Keratinocyte (primary cell): ENCODE results near the gene PIK3AP1. TPM values are rescaled to one million over a fixed set of nuclear protein-coding genes. Genes with fewer than 3 reads are reported as not detected.

Experiments used
- DNase-seq: peaks from one replicate; pipeline ENCODE4 v3.0.0-alpha.2; 2011; ENCODE audit warnings: low read depth, missing footprints, low spot score
- FAIRE-seq: peaks from 2 replicates; lab custom pipeline; 2011; peaks lifted over from hg19 to GRCh38; lab: Jason Lieb, UNC
- H2AFZ ChIP-seq: 2 replicates; pipeline ENCODE4 v1.6.0; 2012; ENCODE audit warnings: low read length, control low read depth, inconsistent platforms; ENCODE audit not compliant: control insufficient read depth
- H3K27ac ChIP-seq: 2 replicates; pipeline ENCODE4 v1.5.1; 2011; ENCODE audit warnings: low read length; ENCODE audit not compliant: control insufficient read depth, insufficient read depth
- H3K27me3 ChIP-seq: 3 replicates; pipeline ENCODE4 v1.6.0; 2011; ENCODE audit warnings: low read length; ENCODE audit not compliant: control insufficient read depth, insufficient read depth; ENCODE audit errors: extremely low read depth
- H3K36me3 ChIP-seq, 2 experiments: 2 replicates in 1 of 2; 3 replicates in 1 of 2; pipeline ENCODE4 v1.5.1; 2011; ENCODE audit warnings: low read length in 2 of 2, mild to moderate bottlenecking in 1 of 2; ENCODE audit not compliant: control insufficient read depth in 2 of 2, insufficient read depth in 2 of 2; ENCODE audit errors: extremely low read depth in 1 of 2
- H3K4me1 ChIP-seq: 3 replicates; pipeline ENCODE4 v1.5.1; 2011; ENCODE audit warnings: low read length; ENCODE audit not compliant: control insufficient read depth, insufficient read depth; ENCODE audit errors: extremely low read depth
- H3K4me2 ChIP-seq: 3 replicates; pipeline ENCODE4 v1.6.0; 2011; ENCODE audit warnings: low read depth, low read length; ENCODE audit not compliant: control insufficient read depth, insufficient read depth; ENCODE audit errors: extremely low read depth
- H3K4me3 ChIP-seq, 3 experiments: fragments of 200-600 bp in 1 of 3; sonication (generic) in 1 of 3; 2 replicates in 2 of 3; 3 replicates in 1 of 3; pipeline ENCODE4 v1.5.1; 2011 to 2016; ENCODE audit warnings: low read length in 3 of 3, mild to moderate bottlenecking in 3 of 3, control low read depth in 2 of 3, inconsistent platforms in 1 of 3, low read depth in 1 of 3, mixed read lengths in 1 of 3, mixed run types in 1 of 3, moderate library complexity in 1 of 3; ENCODE audit not compliant: control insufficient read depth in 2 of 3, insufficient read depth in 2 of 3; ENCODE audit errors: extremely low read depth in 1 of 3
- H3K79me2 ChIP-seq: 2 replicates; pipeline ENCODE4 v1.6.0; 2012; ENCODE audit warnings: low read length; ENCODE audit not compliant: control insufficient read depth, insufficient read depth
- H3K9ac ChIP-seq: 3 replicates; pipeline ENCODE4 v1.6.0; 2011; ENCODE audit warnings: low read length; ENCODE audit not compliant: control insufficient read depth, insufficient read depth; ENCODE audit errors: extremely low read depth
- H3K9me1 ChIP-seq: 3 replicates; pipeline ENCODE4 v1.6.0; 2011; ENCODE audit warnings: low read length; ENCODE audit not compliant: control insufficient read depth, insufficient read depth; ENCODE audit errors: extremely low read depth
- H3K9me3 ChIP-seq: 2 replicates; pipeline ENCODE4 v1.5.1; 2012; ENCODE audit warnings: low read depth, low read length; ENCODE audit not compliant: control insufficient read depth
- H4K20me1 ChIP-seq: 3 replicates; pipeline ENCODE4 v1.6.0; 2011; ENCODE audit warnings: low read length; ENCODE audit not compliant: control insufficient read depth, insufficient read depth; ENCODE audit errors: extremely low read depth
- CTCF ChIP-seq, 3 experiments: IDR thresholded peaks in 1 of 3; conservative IDR thresholded peaks in 1 of 3; optimal IDR thresholded peaks in 1 of 3; 2 replicates in 2 of 3; 3 replicates in 1 of 3; pipeline versions ENCODE3 to v1.5.1; 2011; ENCODE audit warnings: low read length in 3 of 3, mild to moderate bottlenecking in 3 of 3, moderate library complexity in 2 of 3, control low read depth in 1 of 3, inconsistent platforms in 1 of 3; ENCODE audit not compliant: insufficient read depth in 2 of 3; ENCODE audit errors: extremely low read depth in 1 of 3
- EZH2 ChIP-seq: IDR thresholded peaks from one replicate; pipeline ENCODE4 v1.6.1; 2012; ENCODE audit warnings: inconsistent platforms, mild to moderate bottlenecking, low read length, moderate library complexity
- dilution Hi-C: fragments of 300-500 bp; cut with MboI; formaldehyde crosslinking; loops from one replicate; pipeline ENCODE4 v1.7.0; 2020; ENCODE audit warnings: low sequenced_read_pairs; ENCODE audit not compliant: extremely low pct_ligation_motif_present
- polyA plus RNA-seq, 5 experiments: library from polyadenylated mRNA; depleted of rRNA in 3 of 5; stranded (reverse) in 3 of 5; stranded (forward) in 1 of 5; unstranded in 1 of 5; fragments of >200 nt; gene quantifications; 1 replicate in 1 of 5; 2 replicates in 3 of 5; 3 replicates in 1 of 5; pipeline versions ENCODE4 v1.2.1 to v1.2.3, GENCODE V29; 2011 to 2012; ENCODE audit warnings: missing spikeins in 2 of 5, low read depth in 1 of 5, low replicate concordance in 1 of 5

Gene PIK3AP1
- polyA plus RNA-seq, 1 donor (not counting 4 experiments of a cell fraction or from before 2014, with no cell fraction given), result not detected

- H3K9me1 ChIP-seq, result no peaks in the 10 kb centered on the region
- no peaks in the 10 kb centered on the region for H3K27me3 ChIP-seq
- H3K4me1 ChIP-seq, result no peaks in the 10 kb centered on the region
- H3K4me3 ChIP-seq, result no peak overlapping the region
- no peaks in the 10 kb centered on the region for H3K36me3 ChIP-seq
- no peak for FAIRE-seq
- no peaks in the 10 kb centered on the region for H3K9me3 ChIP-seq
- dilution Hi-C loops, result no loop called here
- no peak overlapping the region for H2AFZ ChIP-seq
- no peak overlapping the region for H3K4me2 ChIP-seq
- TF ChIP-seq CTCF (optimal IDR thresholded peaks at IDR 0.05 in 1 of 3, IDR thresholded peaks at IDR 0.05 in 1 of 3, conservative IDR thresholded peaks at IDR 0.05 in 1 of 3; ENCODE audit: extremely low read depth in 1 of 3, insufficient read depth in 2 of 3, low read length in 3 of 3) (no peak), EZH2 (no peak)
- no peaks in the 10 kb centered on the region for H3K79me2 ChIP-seq
- no peaks in the 10 kb centered on the region for H4K20me1 ChIP-seq
- H3K27ac ChIP-seq, result no peak overlapping the region
- H3K9ac ChIP-seq, result no peak overlapping the region
- DNase-seq, result no peak
Observed at GRCh38 chr10:96709525-96709924, 10.8 kb downstream of the PIK3AP1 start.

- Histone ChIP-seq H3K79me2 (no peaks in the 10 kb centered on the region), H3K9me3 (no peaks in the 10 kb centered on the region), H4K20me1 (no peaks in the 10 kb centered on the region), H3K9ac (no peak overlapping the region), H3K27me3 (no peaks in the 10 kb centered on the region), H2AFZ (no peak overlapping the region), H3K4me2 (no peak overlapping the region), H3K9me1 (no peaks in the 10 kb centered on the region), H3K4me1 (no peaks in the 10 kb centered on the region), H3K27ac (no peak overlapping the region), H3K36me3 (no peaks in the 10 kb centered on the region), H3K4me3 (no peak overlapping the region)
- FAIRE-seq (no peak), DNase-seq (no peak)
- dilution Hi-C loops, result no loop called here
- TF ChIP-seq EZH2 (no peak), CTCF (optimal IDR thresholded peaks at IDR 0.05 in 1 of 3, IDR thresholded peaks at IDR 0.05 in 1 of 3, conservative IDR thresholded peaks at IDR 0.05 in 1 of 3; ENCODE audit: extremely low read depth in 1 of 3, insufficient read depth in 2 of 3, low read length in 3 of 3) (no peak)
Observed at GRCh38 chr10:96708996-96709395, 11.3 kb downstream of the PIK3AP1 start.
